GM21723 (cell line): Measurements from ENCODE around the gene NEURL1B.
"Not testable (repeated sequence)": the region's sequence is repeated elsewhere in the genome, so short reads cannot be mapped to it uniquely, and the experiment has no call there.

Experiments used
- ATAC-seq: cut with Tn5 transposase; IDR thresholded peaks from one replicate; pipeline ENCODE4 v1.9.1; 2021; ENCODE audit warnings: mild to moderate bottlenecking, moderate library complexity; ENCODE audit not compliant: unreplicated experiment

The NEURL1B gene

GRCh38 chr5:172670444-172670843 is 29.4 kb downstream of the NEURL1B start:
- ATAC-seq: no peak

GRCh38 chr5:172671091-172671490 is 30.0 kb downstream of the NEURL1B start:
- ATAC-seq: no peak

GRCh38 chr5:172672681-172673080 is 31.6 kb downstream of the NEURL1B start:
- no peak for ATAC-seq

GRCh38 chr5:172674155-172674554 is 33.1 kb downstream of the NEURL1B start:
- ATAC-seq: no peak

- no peak for ATAC-seq
These were observed 35.9 kb downstream of the NEURL1B start for GRCh38 chr5:172676914-172677475.

GRCh38 chr5:172678362-172678874 is 37.4 kb downstream of the NEURL1B start:
- not testable (repeated sequence) for ATAC-seq

- ATAC-seq: no peak
These were observed 37.8 kb downstream of the NEURL1B start for GRCh38 chr5:172678902-172679301.

- no peak for ATAC-seq
These were observed 38.7 kb downstream of the NEURL1B start for GRCh38 chr5:172679628-172680212.

GRCh38 chr5:172680921-172681320 is 39.9 kb downstream of the NEURL1B start:
- no peak for ATAC-seq

- no peak for ATAC-seq
These were observed 40.4 kb downstream of the NEURL1B start for GRCh38 chr5:172681421-172681820.

- ATAC-seq: no peak
These were observed 42.2 kb downstream of the NEURL1B start for GRCh38 chr5:172683264-172683644.

- ATAC-seq: no peak
These were observed 42.8 kb downstream of the NEURL1B start for GRCh38 chr5:172683645-172684471.

GRCh38 chr5:172685091-172685490 is 44.0 kb downstream of the NEURL1B start:
- no peak for ATAC-seq

GRCh38 chr5:172686111-172686510 is 45.0 kb downstream of the NEURL1B start:
- ATAC-seq: no peak

- ATAC-seq: no peak
These were observed 45.7 kb downstream of the NEURL1B start for GRCh38 chr5:172686539-172687390.

GRCh38 chr5:172687940-172688339 is 46.9 kb downstream of the NEURL1B start:
- no peak for ATAC-seq

GRCh38 chr5:172688349-172689217 is 47.5 kb downstream of the NEURL1B start:
- no peak for ATAC-seq

GRCh38 chr5:172689218-172689572 is 48.1 kb downstream of the NEURL1B start:
- ATAC-seq: no peak

GRCh38 chr5:172689801-172690200 is 48.7 kb downstream of the NEURL1B start:
- ATAC-seq: peak; percentile 15
